GM12872 (cell line): ENCODE data around the gene CLEC9A.

Experiments
- CTCF ChIP-seq: IDR thresholded peaks from 3 replicates; pipeline ENCODE4 v1.5.1; 2011; ENCODE audit warnings: low read depth, mild to moderate bottlenecking, low read length, moderate library complexity; ENCODE audit not compliant: insufficient read depth

CLEC9A gene

GRCh38 chr12:10033783-10034545 lies 3.5 kb downstream of the CLEC9A start:
- peak; percentile 19; the same call in 1 of the 3 replicates for TF ChIP-seq CTCF

GRCh38 chr12:10042167-10042566 lies 11.7 kb downstream of the CLEC9A start:
- TF ChIP-seq CTCF, result no peak

GRCh38 chr12:10048526-10048925 lies 18.0 kb downstream of the CLEC9A start:
- TF ChIP-seq CTCF, result no peak

- TF ChIP-seq CTCF, result no peak
Measured at GRCh38 chr12:10052193-10052913, 21.9 kb downstream of the CLEC9A start.

- no peak for TF ChIP-seq CTCF
Measured at GRCh38 chr12:10058387-10058786, 27.9 kb downstream of the CLEC9A start.

- no peak for TF ChIP-seq CTCF
Measured at GRCh38 chr12:10065241-10065640, 34.8 kb downstream of the CLEC9A start.

- no peak for TF ChIP-seq CTCF
Measured at GRCh38 chr12:10067264-10067663, 36.8 kb downstream of the CLEC9A start.
